ENCODE measurements around the gene CMTR2.

Gene CMTR2

DNA sequence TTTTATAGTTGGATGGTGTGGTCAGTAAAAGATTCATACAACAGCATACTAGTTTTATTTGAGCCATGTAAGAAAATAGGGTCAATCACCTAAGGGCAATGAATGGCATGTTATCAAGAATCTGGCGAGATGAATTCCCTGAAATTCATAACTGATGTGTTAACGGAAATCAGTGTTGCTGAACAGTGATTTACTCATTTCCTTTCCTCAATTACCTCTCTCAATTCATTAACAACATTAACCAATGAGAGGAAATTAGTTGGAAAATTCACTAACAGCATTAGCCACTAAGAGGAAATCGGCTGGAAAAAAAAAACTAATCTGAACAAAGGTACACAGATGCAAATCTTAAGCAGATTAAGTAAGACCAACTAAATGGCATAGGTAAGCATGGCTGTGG, 6.3 kb downstream of the CMTR2 start:
- no peak overlapping the region for H3K4me3 ChIP-seq (ENCODE audit: low read depth, low read length)
- DNase-seq (ENCODE audit: low read depth) = no peak
- no peak for TF ChIP-seq CTCF (IDR thresholded peaks at IDR 0.05; ENCODE audit: control insufficient read depth, extremely low read depth, insufficient read depth)

DNA sequence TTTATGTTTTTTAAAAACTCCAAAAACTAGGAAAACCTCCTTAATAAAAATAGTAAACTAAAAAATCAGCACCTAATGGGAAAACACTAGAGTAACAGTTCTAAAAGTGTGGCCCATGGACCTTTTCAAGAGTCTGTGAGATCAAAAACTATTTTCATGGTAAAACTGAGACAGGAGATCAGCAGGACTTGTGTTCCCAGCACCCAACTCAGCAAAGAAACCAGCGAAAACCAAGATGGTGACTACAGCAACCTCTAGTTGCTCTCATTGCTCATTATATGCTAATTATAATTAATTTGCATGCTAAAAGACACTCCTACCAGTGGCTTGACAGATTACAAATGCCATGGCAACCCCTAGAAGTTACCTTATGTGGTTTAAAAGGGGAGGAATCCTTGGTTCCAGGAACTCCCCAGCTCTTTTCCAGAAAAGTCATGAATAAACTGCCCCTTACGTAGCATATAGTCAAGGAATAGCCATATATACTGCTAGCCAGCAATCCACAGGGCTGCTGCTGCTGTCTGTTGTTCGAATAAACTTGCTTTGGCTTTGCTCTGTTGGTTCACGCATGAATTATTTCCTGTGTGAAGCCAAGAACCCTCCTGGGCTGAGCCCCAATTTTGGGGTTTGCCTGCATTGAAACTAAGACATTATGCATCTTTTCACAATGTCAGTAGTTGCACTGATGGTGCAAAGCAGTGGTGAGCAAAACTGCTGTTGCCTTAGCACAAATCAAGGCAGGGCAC, 12.4 kb downstream of the CMTR2 start:
- DNase-seq (ENCODE audit: low read depth) = no peak
- no peak overlapping the region for H3K4me3 ChIP-seq (ENCODE audit: low read depth, low read length)
- no peak for TF ChIP-seq CTCF (IDR thresholded peaks at IDR 0.05; ENCODE audit: control insufficient read depth, extremely low read depth, insufficient read depth)

GRCh38 chr16:71273384-71273783, 15.8 kb downstream of the CMTR2 start:
- no peak for DNase-seq (ENCODE audit: low read depth)
- H3K4me3 ChIP-seq (ENCODE audit: low read depth, low read length) = no peak overlapping the region
- no peak for TF ChIP-seq CTCF (IDR thresholded peaks at IDR 0.05; ENCODE audit: control insufficient read depth, extremely low read depth, insufficient read depth)

DNA sequence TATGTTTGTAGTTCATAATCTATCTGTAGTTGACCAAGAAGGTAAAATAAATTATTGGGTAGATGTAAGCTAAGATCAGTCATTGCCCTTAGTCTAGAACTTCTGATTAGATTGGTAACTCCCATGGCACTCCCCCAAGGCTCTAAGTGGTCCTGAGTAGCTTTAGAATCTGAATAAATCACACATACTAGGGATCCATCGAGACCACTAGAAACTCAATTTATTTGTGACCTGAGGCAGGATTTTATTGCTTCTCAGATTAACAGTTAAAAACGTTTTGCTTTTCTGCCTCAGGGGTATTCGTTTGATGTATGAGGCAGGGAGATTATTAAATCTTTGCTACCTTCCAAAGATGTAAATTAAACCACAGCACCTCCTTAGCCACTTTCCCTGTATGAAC, 24.9 kb downstream of the CMTR2 start:
- TF ChIP-seq CTCF (IDR thresholded peaks at IDR 0.05; ENCODE audit: control insufficient read depth, extremely low read depth, insufficient read depth) = no peak
- DNase-seq (ENCODE audit: low read depth) = no peak
- no peak overlapping the region for H3K4me3 ChIP-seq (ENCODE audit: low read depth, low read length)

DNA sequence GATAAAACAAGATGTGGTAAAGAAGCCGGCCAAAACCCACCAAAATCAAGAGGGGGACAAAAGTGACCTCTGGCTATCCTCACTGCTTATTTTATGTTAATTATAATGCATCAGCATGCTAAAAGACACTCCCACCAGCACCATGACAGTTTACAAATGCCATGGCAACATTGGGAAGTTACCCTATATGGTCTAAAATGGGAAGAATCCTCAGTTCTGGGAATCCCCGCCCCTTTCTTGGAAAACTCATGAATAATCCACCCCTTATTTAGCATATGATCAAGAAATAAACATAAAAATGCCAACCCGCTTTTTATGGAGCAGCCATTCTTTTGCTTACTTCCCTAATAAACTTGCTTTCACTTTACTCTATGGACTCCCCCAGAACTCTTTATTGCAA, 25.6 kb downstream of the CMTR2 start:
- DNase-seq (ENCODE audit: low read depth) = no peak
- H3K4me3 ChIP-seq (ENCODE audit: low read depth, low read length) = no peak overlapping the region

GRCh38 chr16:71262391-71262790, 26.8 kb downstream of the CMTR2 start:
- DNase-seq (ENCODE audit: low read depth) = no peak
- no peak overlapping the region for H3K4me3 ChIP-seq (ENCODE audit: low read depth, low read length)
- no peak for TF ChIP-seq CTCF (IDR thresholded peaks at IDR 0.05; ENCODE audit: control insufficient read depth, extremely low read depth, insufficient read depth)

More for the DNA sequence above, 25.6 kb downstream of the CMTR2 start:
- TF ChIP-seq CTCF (IDR thresholded peaks at IDR 0.05; ENCODE audit: control insufficient read depth, extremely low read depth, insufficient read depth) = no peak

GRCh38 chr16:71260995-71261394, 28.2 kb downstream of the CMTR2 start:
- H3K4me3 ChIP-seq (ENCODE audit: low read depth, low read length) = no peak overlapping the region
- no peak for DNase-seq (ENCODE audit: low read depth)
- TF ChIP-seq CTCF (IDR thresholded peaks at IDR 0.05; ENCODE audit: control insufficient read depth, extremely low read depth, insufficient read depth) = no peak

Measured in LNCaP clone FGC (cell line).